Measurements from ENCODE around the gene UBE2O. TPM values are rescaled to one million over a fixed set of nuclear protein-coding genes. Genes with fewer than 3 reads are reported as not detected.
A peak's percentile ranks its signal among the peaks of the same experiment; 100 is the strongest.

Gene UBE2O
- total RNA-seq, 1 donor from 2014 or later: 94.3 TPM

DNA sequence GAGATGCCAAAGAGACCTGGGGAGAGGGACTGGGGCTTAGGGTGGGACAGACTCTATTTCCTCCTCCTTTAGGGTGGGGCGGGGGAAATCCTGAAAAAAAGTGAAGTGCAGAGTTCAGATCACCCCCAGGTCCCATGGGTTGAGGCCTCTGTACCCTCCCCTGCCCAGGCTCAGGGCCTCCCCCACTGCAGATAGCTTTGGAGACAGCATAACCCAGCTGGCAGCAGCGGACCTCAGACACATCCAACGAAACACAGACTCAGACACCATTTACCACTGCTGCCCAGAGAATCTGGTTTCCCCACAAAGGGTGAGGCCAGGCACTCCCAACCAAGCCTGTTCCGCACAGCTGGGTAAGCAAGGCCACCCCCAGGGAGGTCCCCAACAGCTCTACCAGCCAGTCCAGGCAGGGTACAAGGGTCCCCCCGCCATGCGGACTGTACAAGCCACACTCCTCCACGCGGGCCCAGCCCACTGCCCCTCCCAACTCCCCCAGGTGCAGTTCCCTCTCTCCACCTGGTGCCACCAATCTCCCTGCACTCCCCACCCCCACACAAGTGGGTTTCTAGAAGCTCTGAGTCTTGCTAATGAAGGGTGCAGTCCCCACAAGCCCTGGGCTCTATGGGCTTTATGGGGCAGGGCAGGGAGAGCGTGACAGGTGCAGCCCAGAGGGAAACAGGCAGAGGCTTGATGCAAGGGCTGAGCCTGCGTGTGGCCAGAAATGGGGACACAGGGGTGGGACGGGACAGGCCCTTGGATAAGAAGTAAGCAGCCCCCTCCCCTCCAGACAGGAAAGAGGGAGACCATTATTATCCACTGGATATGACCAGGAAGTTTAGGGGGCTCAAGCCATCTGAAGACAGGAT, 39.4 kb upstream of the UBE2O start:
- Mint-ChIP-seq H3K36me3 (ENCODE audit: unreplicated experiment) (no peaks in the 10 kb centered on the region), H3K27me3 (ENCODE audit: unreplicated experiment) (peaks cover 2% of the 10 kb centered on the region), H3K4me1 (ENCODE audit: low read depth, unreplicated experiment) (peaks cover 9% of the 10 kb centered on the region), H3K4me3 (ENCODE audit: unreplicated experiment) (peak overlapping the region; percentile 55), H3K27ac (ENCODE audit: unreplicated experiment) (no peak overlapping the region), H3K9me3 (ENCODE audit: unreplicated experiment) (no peaks in the 10 kb centered on the region)
- no peak for TF ChIP-seq CTCF (IDR thresholded peaks at IDR 0.05; ENCODE audit: partially characterized antibody, unreplicated experiment)
- no peak for DNase-seq

DNA sequence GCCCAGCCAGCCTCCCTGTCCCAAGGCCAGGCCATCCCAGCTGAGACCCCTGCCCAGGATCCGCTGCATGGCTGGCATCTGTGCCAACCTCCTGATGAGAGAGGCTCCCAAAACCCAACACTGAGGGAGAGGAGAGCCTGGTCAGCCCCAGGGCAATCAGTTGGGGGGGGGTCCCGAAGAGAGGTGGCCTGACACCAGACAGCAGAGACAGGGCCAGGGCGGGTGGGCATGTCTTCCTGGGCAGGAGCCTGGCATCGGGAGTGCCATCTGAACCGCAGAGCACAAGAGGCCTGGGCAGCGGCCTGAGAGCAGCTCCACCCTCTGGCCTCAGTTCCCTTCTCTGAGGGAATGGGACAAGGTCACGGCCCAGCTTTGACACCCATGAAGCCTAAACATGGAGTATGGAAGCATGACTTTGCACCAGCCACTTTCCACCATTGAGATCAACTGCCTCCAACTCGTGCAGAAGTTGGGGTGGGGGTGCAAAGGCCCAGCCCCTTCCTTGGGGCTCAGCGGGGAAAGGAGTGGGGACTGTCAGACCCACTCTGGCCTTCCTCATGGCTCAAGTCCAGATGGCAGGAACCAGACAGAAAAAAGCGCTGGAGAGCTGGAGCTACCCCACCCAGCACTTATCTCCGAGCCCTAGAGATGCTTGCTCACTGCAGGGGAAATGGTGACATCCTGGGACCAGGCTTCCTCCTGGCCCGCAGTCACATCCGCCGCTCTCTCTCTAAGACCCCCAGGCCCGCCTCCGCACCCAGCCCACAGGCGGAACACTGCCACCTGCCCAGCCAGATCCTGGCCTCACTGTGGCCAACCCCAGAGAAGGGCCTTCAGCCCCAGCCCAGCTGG, 38.5 kb upstream of the UBE2O start:
- Mint-ChIP-seq H3K27ac (ENCODE audit: unreplicated experiment) (no peak overlapping the region), H3K9me3 (ENCODE audit: unreplicated experiment) (no peaks in the 10 kb centered on the region), H3K4me3 (ENCODE audit: unreplicated experiment) (no peak overlapping the region), H3K36me3 (ENCODE audit: unreplicated experiment) (no peaks in the 10 kb centered on the region), H3K4me1 (ENCODE audit: low read depth, unreplicated experiment) (peaks cover 9% of the 10 kb centered on the region), H3K27me3 (ENCODE audit: unreplicated experiment) (peaks cover 2% of the 10 kb centered on the region)
- no peak for TF ChIP-seq CTCF (IDR thresholded peaks at IDR 0.05; ENCODE audit: partially characterized antibody, unreplicated experiment)
- no peak for DNase-seq

DNA sequence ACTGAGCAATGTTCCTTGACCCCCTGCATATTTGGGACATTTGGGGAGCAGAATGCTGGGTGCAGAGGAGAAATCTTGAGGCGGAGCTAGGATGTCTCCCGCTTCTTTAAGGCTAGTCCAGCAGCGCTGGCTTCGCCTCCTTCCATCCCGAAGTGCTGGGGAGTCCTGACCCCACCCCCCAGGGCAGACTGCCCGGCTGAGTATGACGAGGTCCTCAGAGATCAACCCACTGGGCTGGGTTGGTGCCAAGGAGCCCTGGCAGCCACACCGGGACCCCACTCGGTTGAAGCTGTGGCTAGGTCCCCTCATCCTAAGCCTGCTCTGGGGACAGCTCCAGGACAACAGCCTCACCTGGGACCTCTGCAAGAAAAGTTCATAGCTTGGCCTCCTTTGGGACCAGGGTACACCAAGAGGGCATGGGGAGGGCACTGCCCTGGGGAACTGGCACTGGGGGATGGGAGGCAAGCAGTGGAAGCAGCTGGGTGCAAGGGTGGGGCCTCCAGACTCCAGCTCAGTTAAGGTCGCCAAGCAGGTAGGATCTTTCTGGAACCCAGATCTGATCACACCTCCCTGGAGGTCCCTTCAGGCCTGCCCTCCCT, 37.3 kb upstream of the UBE2O start:
- Mint-ChIP-seq H3K36me3 (ENCODE audit: unreplicated experiment) (no peaks in the 10 kb centered on the region), H3K27me3 (ENCODE audit: unreplicated experiment) (peaks cover 2% of the 10 kb centered on the region), H3K9me3 (ENCODE audit: unreplicated experiment) (peaks cover 3% of the 10 kb centered on the region)

GRCh38 chr17:76487451-76488192, 34.7 kb upstream of the UBE2O start:
- no peak for DNase-seq
- Mint-ChIP-seq H3K27ac (ENCODE audit: unreplicated experiment) (no peak overlapping the region), H3K4me1 (ENCODE audit: low read depth, unreplicated experiment) (peaks cover 2% of the 10 kb centered on the region)

More for the DNA sequence above, 37.3 kb upstream of the UBE2O start:
- H3K27ac Mint-ChIP-seq (ENCODE audit: unreplicated experiment): no peak overlapping the region
- H3K4me1 Mint-ChIP-seq (ENCODE audit: low read depth, unreplicated experiment): peaks cover 9% of the 10 kb centered on the region
- no peak for DNase-seq
- TF ChIP-seq CTCF (IDR thresholded peaks at IDR 0.05; ENCODE audit: partially characterized antibody, unreplicated experiment): no peak
- H3K4me3 Mint-ChIP-seq (ENCODE audit: unreplicated experiment): no peak overlapping the region

More at GRCh38 chr17:76487451-76488192, 34.7 kb upstream of the UBE2O start:
- TF ChIP-seq CTCF (IDR thresholded peaks at IDR 0.05; ENCODE audit: partially characterized antibody, unreplicated experiment): no peak
- Mint-ChIP-seq H3K36me3 (ENCODE audit: unreplicated experiment) (no peaks in the 10 kb centered on the region), H3K4me3 (ENCODE audit: unreplicated experiment) (no peak overlapping the region), H3K27me3 (ENCODE audit: unreplicated experiment) (peaks cover 2% of the 10 kb centered on the region), H3K9me3 (ENCODE audit: unreplicated experiment) (peaks cover 5% of the 10 kb centered on the region)
